ENCODE results near the gene GPSM1. TPM values are rescaled to one million over a fixed set of nuclear protein-coding genes. Genes with fewer than 3 reads are reported as not detected.
A peak's percentile ranks its signal among the peaks of the same experiment; 100 is the strongest.

Gene GPSM1
- total RNA-seq, 1 experiment from 2014 or later = 24.7 TPM

- peaks cover 5% of the 10 kb centered on the region for H3K27me3 Mint-ChIP-seq (ENCODE audit: low read depth)
- H2AFZ ChIP-seq (ENCODE audit: low read length) = no peak overlapping the region
- no CpG with 5 or more reads among the region's 39 CpGs for WGBS (ENCODE audit: extremely low coverage, insufficient read length, low lambda C conversion rate)
These were observed 45.7 kb upstream of the GPSM1 start for GRCh38 chr9:136281421-136282271.

More at GRCh38 chr9:136281421-136282271, 45.7 kb upstream of the GPSM1 start:
- Mint-ChIP-seq H3K4me1 (peaks cover 4 to 7% of the 10 kb centered on the region in 2 experiments; a peak in 2 of 4 replicates), H3K36me3 (ENCODE audit: insufficient read depth in 1 of 3, low read depth in 3 of 3) (no peaks in the 10 kb centered on the region), H3K4me3 (no peak overlapping the region), H3K9me3 (peaks cover 0 to 3% of the 10 kb centered on the region in 2 experiments; a peak in 2 of 5 replicates), H3K27ac (peak overlapping the region in 1 of 3 experiments; percentile 74; a peak in 1 of 7 replicates)
- no peak overlapping the region for H2BK120ac ChIP-seq (ENCODE audit: low read depth, low read length, poor library complexity, severe bottlenecking)
- H3K14ac ChIP-seq (ENCODE audit: insufficient read depth, low read length) = no peak overlapping the region
- H2BK15ac ChIP-seq (ENCODE audit: low read depth, low read length) = no peak overlapping the region
- H3K23me2 ChIP-seq (ENCODE audit: insufficient read length, low read depth, low read length, poor library complexity, severe bottlenecking) = peaks cover 3% of the 10 kb centered on the region
- TF ChIP-seq, protein P1, sequence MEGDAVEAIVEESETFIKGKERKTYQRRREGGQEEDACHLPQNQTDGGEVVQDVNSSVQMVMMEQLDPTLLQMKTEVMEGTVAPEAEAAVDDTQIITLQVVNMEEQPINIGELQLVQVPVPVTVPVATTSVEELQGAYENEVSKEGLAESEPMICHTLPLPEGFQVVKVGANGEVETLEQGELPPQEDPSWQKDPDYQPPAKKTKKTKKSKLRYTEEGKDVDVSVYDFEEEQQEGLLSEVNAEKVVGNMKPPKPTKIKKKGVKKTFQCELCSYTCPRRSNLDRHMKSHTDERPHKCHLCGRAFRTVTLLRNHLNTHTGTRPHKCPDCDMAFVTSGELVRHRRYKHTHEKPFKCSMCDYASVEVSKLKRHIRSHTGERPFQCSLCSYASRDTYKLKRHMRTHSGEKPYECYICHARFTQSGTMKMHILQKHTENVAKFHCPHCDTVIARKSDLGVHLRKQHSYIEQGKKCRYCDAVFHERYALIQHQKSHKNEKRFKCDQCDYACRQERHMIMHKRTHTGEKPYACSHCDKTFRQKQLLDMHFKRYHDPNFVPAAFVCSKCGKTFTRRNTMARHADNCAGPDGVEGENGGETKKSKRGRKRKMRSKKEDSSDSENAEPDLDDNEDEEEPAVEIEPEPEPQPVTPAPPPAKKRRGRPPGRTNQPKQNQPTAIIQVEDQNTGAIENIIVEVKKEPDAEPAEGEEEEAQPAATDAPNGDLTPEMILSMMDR (conservative IDR thresholded peaks at IDR 0.05) = no peak
- H2BK5ac ChIP-seq (ENCODE audit: insufficient read length, low read length) = no peak overlapping the region
- H4K91ac ChIP-seq (ENCODE audit: insufficient read length, low read depth, low read length) = no peak overlapping the region
- no peak overlapping the region for H3K4ac ChIP-seq (ENCODE audit: low read depth, low read length)
- H3K27ac ChIP-seq (ENCODE audit: insufficient read length, low read depth, low read length) = no peak overlapping the region
- H3K18ac ChIP-seq (ENCODE audit: insufficient read length, low read depth, low read length) = no peak overlapping the region
- H4K5ac ChIP-seq (ENCODE audit: insufficient read length, low read depth, low read length) = no peak overlapping the region
- H3K79me1 ChIP-seq (ENCODE audit: insufficient read depth, low read depth, low read length, poor library complexity, severe bottlenecking) = no peaks in the 10 kb centered on the region
- no peak overlapping the region for H3K56ac ChIP-seq (ENCODE audit: insufficient read length, low read depth, low read length)
- no peak for DNase-seq
- no peak overlapping the region for H2AK5ac ChIP-seq (ENCODE audit: insufficient read length, low read length)
- H3K79me2 ChIP-seq (ENCODE audit: insufficient read depth, low read length) = no peaks in the 10 kb centered on the region
- no peak overlapping the region for H4K8ac ChIP-seq (replicated peaks; ENCODE audit: insufficient read length, low read depth, low read length)
- no peak overlapping the region for H3K9ac ChIP-seq (ENCODE audit: extremely low read depth, insufficient read length, low read length)
- H3K9me3 ChIP-seq (ENCODE audit: control insufficient read depth, low read depth, low read length) = no peaks in the 10 kb centered on the region
- no peak overlapping the region for H2BK12ac ChIP-seq (ENCODE audit: insufficient read length, low read depth, low read length)
- H2BK20ac ChIP-seq (ENCODE audit: low read depth, low read length, poor library complexity, severe bottlenecking) = no peak overlapping the region
- H3K23ac ChIP-seq (ENCODE audit: insufficient read length, low read depth, low read length) = no peak overlapping the region
- no peak overlapping the region for H3T11ph ChIP-seq (ENCODE audit: low read length)
- H3K4me1 ChIP-seq (ENCODE audit: insufficient read depth, low read length) = no peaks in the 10 kb centered on the region
- no peak overlapping the region for H3K4me2 ChIP-seq (ENCODE audit: insufficient read depth, insufficient read length, low read length)
- H4K20me1 ChIP-seq (ENCODE audit: control insufficient read depth, insufficient read depth, insufficient read length) = no peaks in the 10 kb centered on the region
- H3K27me3 ChIP-seq (ENCODE audit: insufficient read depth, low read length) = no peaks in the 10 kb centered on the region
